ENCODE results near the gene KCND2. TPM values are rescaled to one million over a fixed set of nuclear protein-coding genes. Genes with fewer than 3 reads are reported as not detected.

KCND2 gene
- total and polyA plus RNA-seq, 7 donors: 0.04 to 2.7 (median 0.15) TPM

DNA sequence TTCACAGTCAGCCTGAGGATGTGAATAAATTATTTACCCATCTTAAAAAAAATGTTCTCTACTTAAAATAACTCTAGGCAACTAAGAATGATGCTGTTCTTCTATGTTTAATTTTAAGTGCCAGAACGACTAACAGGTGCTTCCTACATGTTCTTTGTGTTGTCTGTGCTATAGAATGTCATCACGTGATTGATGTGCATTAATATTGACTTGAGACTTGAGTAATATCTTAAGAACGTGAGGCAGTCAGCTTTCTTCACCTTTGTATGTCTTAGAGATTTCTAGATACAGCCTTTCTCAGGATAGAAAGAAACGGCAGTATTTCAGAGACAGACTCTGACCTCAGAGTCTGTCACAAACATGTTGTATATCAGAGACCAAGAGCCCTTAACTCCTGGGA lies 274.6 kb downstream of the KCND2 start:
- no peak for ATAC-seq
- Histone ChIP-seq H3K27ac (no peak overlapping the region), H3K9me3 (no peaks in the 10 kb centered on the region), H3K36me3 (ENCODE audit: insufficient read depth in 1 of 2, low read depth in 1 of 2) (no peaks in the 10 kb centered on the region), H3K4me3 (no peak overlapping the region), H3K27me3 (ENCODE audit: insufficient read depth in 3 of 3, low read length in 2 of 3) (peaks cover 0 to 3% (median 2%) of the 10 kb centered on the region in 3 donors), H3K4me1 (no peaks in the 10 kb centered on the region)
- TF ChIP-seq, protein P1, sequence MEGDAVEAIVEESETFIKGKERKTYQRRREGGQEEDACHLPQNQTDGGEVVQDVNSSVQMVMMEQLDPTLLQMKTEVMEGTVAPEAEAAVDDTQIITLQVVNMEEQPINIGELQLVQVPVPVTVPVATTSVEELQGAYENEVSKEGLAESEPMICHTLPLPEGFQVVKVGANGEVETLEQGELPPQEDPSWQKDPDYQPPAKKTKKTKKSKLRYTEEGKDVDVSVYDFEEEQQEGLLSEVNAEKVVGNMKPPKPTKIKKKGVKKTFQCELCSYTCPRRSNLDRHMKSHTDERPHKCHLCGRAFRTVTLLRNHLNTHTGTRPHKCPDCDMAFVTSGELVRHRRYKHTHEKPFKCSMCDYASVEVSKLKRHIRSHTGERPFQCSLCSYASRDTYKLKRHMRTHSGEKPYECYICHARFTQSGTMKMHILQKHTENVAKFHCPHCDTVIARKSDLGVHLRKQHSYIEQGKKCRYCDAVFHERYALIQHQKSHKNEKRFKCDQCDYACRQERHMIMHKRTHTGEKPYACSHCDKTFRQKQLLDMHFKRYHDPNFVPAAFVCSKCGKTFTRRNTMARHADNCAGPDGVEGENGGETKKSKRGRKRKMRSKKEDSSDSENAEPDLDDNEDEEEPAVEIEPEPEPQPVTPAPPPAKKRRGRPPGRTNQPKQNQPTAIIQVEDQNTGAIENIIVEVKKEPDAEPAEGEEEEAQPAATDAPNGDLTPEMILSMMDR (IDR thresholded peaks at IDR 0.05): no peak
- WGBS, 3 donors: 37 to 39% (median 39%) methylated on average over 4 of the region's 4 CpGs
- no peak for DNase-seq
- intact Hi-C loops (cut with DNase I): no loop called here

- 50 to 58% (median 57%) methylated on average over 1 of the region's 1 CpG for WGBS, 3 donors
- no peak overlapping the region for H3K4me3 ChIP-seq
- no peak overlapping the region for H3K27ac ChIP-seq
- H3K27me3 ChIP-seq (ENCODE audit: insufficient read depth in 3 of 3, low read length in 2 of 3): peaks cover 0 to 3% (median 2%) of the 10 kb centered on the region in 3 donors
- DNase-seq (no peak), ATAC-seq (no peak)
- no peaks in the 10 kb centered on the region for H3K4me1 ChIP-seq
- H3K9me3 ChIP-seq: no peaks in the 10 kb centered on the region
- no peaks in the 10 kb centered on the region for H3K36me3 ChIP-seq (ENCODE audit: insufficient read depth in 1 of 2, low read depth in 1 of 2)
- TF ChIP-seq, protein P1 (IDR thresholded peaks at IDR 0.05): no peak
- intact Hi-C loops (cut with DNase I): no loop called here
Measured at GRCh38 chr7:120550494-120551048, 277.6 kb downstream of the KCND2 start.

DNA sequence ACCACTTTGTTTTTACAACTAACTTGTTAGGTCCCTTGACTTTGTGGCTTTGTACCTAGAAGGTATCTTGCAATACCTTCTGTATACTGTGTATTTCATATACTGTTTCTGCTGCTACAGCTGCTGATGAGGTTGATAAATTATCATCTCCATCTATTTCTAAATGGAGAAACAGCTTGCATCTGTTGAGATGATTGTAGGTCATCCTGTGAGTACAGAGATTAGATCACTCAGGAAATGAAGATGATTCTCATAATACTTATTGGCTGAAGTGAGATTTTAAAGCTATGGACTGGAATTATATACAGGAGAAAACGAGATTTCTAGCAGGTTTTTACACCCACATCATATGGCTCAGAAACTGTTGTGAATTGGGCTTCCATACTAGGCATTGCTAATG lies 280.5 kb downstream of the KCND2 start:
- intact Hi-C loops (cut with DNase I): no loop called here
- H3K36me3 ChIP-seq (ENCODE audit: insufficient read depth in 1 of 2, low read depth in 1 of 2): no peaks in the 10 kb centered on the region
- ATAC-seq (no peak), DNase-seq (no peak)
- H3K9me3 ChIP-seq: no peaks in the 10 kb centered on the region
- no peaks in the 10 kb centered on the region for H3K4me1 ChIP-seq
- H3K27me3 ChIP-seq (ENCODE audit: insufficient read depth in 3 of 3, low read length in 2 of 3): peaks cover 0 to 4% (median 2%) of the 10 kb centered on the region in 3 donors
- H3K27ac ChIP-seq: no peak overlapping the region
- H3K4me3 ChIP-seq: no peak overlapping the region
- WGBS, 3 donors: 0% methylated on average over 1 of the region's 1 CpG
- TF ChIP-seq, protein P1 (IDR thresholded peaks at IDR 0.05): no peak

GRCh38 chr7:120554960-120555571 lies 282.1 kb downstream of the KCND2 start:
- DNase-seq: no peak
- Histone ChIP-seq H3K27me3 (ENCODE audit: insufficient read depth in 3 of 3, low read length in 2 of 3) (peaks cover 0 to 2% (median 0%) of the 10 kb centered on the region in 3 donors), H3K4me1 (no peaks in the 10 kb centered on the region), H3K36me3 (ENCODE audit: insufficient read depth in 1 of 2, low read depth in 1 of 2) (no peaks in the 10 kb centered on the region), H3K9me3 (no peaks in the 10 kb centered on the region), H3K4me3 (no peak overlapping the region), H3K27ac (no peak overlapping the region)
- ATAC-seq: peak in 2 of 4 donors; percentile 44 to 74
- TF ChIP-seq, protein P1 (IDR thresholded peaks at IDR 0.05): peak; percentile 47
- intact Hi-C loops (cut with DNase I): loop anchor here in 1 of 2 donors (2.0 kb wide), 1 partner anchor 1284 kb away; no protein-coding TSS in a partner anchor
